ENCODE measurements around the gene SIGLEC14. TPM values are rescaled to one million over a fixed set of nuclear protein-coding genes. Genes with fewer than 3 reads are reported as not detected.

SIGLEC14 gene
- total RNA-seq, 1 donor from 2014 or later = not detected

- no peak for DNase-seq (ENCODE audit: low read depth, low spot score)
- no peak for TF ChIP-seq CTCF (conservative IDR thresholded peaks at IDR 0.05)
- H3K27ac Mint-ChIP-seq (ENCODE audit: unreplicated experiment) = no peak within 1 kb of the TSS
- H3K4me1 Mint-ChIP-seq = peaks cover 23% of the 10 kb centered on the region
- peaks cover 15% of the 10 kb centered on the region for H3K27me3 Mint-ChIP-seq (ENCODE audit: low read depth)
- no peaks in the 10 kb centered on the region for H3K36me3 Mint-ChIP-seq (ENCODE audit: low read depth)
- H3K9me3 Mint-ChIP-seq = no peaks in the 10 kb centered on the region
- peak within 1 kb of the TSS; percentile 82 for H3K4me3 Mint-ChIP-seq
Observed at GRCh38 chr19:51693260-51693659, 46.6 kb upstream of the SIGLEC14 start, which contains the start of gene SPACA6. TSS of gene SPACA6 (plus strand) at chr19:51693330. CDS start at chr19:51693527, 197 bp downstream.

- no peaks in the 10 kb centered on the region for H3K36me3 Mint-ChIP-seq (ENCODE audit: low read depth)
- H3K4me1 Mint-ChIP-seq = peaks cover 31% of the 10 kb centered on the region
- DNase-seq (ENCODE audit: low read depth, low spot score) = no peak
- H3K27ac Mint-ChIP-seq (ENCODE audit: unreplicated experiment) = no peak overlapping the region
- H3K27me3 Mint-ChIP-seq (ENCODE audit: low read depth) = peaks cover 23% of the 10 kb centered on the region
- no peak overlapping the region for H3K4me3 Mint-ChIP-seq
- H3K9me3 Mint-ChIP-seq = no peaks in the 10 kb centered on the region
- no peak for TF ChIP-seq CTCF (conservative IDR thresholded peaks at IDR 0.05)
Observed at GRCh38 chr19:51692468-51692867, 45.8 kb upstream of the SIGLEC14 start.

DNA sequence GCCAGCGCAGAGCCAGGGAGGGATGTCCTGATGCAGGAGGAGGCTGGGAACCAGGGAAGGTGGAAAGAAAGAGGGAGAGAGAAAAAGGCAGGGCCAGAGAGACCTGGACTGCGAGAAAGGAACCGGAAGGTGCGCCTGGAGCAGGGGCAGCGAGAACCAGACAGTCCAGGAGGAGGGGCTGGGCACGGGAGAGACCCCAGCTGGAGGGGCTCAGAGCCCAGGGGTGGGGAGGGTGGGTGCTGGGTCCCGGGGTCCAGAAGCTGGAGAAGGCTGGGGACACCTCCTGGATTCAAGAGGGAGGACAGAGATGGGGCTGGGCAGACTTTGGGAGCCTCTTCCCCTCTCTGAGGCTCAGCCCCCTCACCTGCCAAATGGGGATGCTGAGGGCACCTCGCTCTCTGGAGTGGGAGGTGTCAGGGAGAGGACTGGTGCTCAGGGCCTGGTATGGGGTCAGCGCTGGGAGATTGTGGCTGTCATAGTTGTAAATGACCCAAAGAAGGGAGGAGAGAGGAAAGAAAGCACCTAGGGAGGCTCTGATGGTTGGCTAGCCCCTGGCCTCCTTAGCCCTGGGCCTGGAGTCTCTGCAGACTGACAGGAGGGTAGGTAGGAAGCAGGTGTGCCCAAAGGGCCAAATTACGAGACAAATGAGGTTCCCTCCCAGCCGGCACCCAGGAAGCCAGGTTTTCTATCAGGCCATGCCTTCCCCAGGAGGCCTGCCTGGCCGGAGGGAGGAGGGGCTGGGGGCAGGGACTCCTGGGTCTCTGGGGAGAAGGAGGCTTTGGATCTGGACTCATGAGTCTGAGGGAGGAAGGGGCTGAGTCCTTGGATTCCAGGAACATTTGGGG, 45.2 kb upstream of the SIGLEC14 start:
- no peak for DNase-seq (ENCODE audit: low read depth, low spot score)
- H3K36me3 Mint-ChIP-seq (ENCODE audit: low read depth) = no peaks in the 10 kb centered on the region
- no peak for TF ChIP-seq CTCF (conservative IDR thresholded peaks at IDR 0.05)
- H3K4me3 Mint-ChIP-seq = peak overlapping the region; percentile 56
- H3K27me3 Mint-ChIP-seq (ENCODE audit: low read depth) = peaks cover 25% of the 10 kb centered on the region
- peaks cover 34% of the 10 kb centered on the region for H3K4me1 Mint-ChIP-seq
- H3K27ac Mint-ChIP-seq (ENCODE audit: unreplicated experiment) = no peak overlapping the region
- H3K9me3 Mint-ChIP-seq = no peaks in the 10 kb centered on the region

- no peaks in the 10 kb centered on the region for H3K36me3 Mint-ChIP-seq (ENCODE audit: low read depth)
- no peaks in the 10 kb centered on the region for H3K9me3 Mint-ChIP-seq
Observed at GRCh38 chr19:51691074-51691583, 44.5 kb upstream of the SIGLEC14 start.

More at GRCh38 chr19:51691074-51691583, 44.5 kb upstream of the SIGLEC14 start:
- peak overlapping the region; percentile 56 for H3K4me3 Mint-ChIP-seq
- no peak overlapping the region for H3K27ac Mint-ChIP-seq (ENCODE audit: unreplicated experiment)
- no peak for DNase-seq (ENCODE audit: low read depth, low spot score)
- H3K27me3 Mint-ChIP-seq (ENCODE audit: low read depth) = peaks cover 25% of the 10 kb centered on the region
- peaks cover 34% of the 10 kb centered on the region for H3K4me1 Mint-ChIP-seq
- TF ChIP-seq CTCF (conservative IDR thresholded peaks at IDR 0.05) = no peak

Data from neural crest cell (in vitro differentiated cells).